Lower leg skin (tissue), 4 donors: ENCODE measurements around the gene KIF20A. TPM values are rescaled to one million over a fixed set of nuclear protein-coding genes. Genes with fewer than 3 reads are reported as not detected.

Source experiments
- DNase-seq, 2 donors: peaks; one replicate each; pipeline ENCODE4 v3.0.0-alpha.2; 2019; ENCODE audit warnings: low spot score in 2 of 2
- H3K4me3 ChIP-seq: fragments of 200-600 bp; sonication (generic); 2 replicates; pipeline ENCODE4 v1.5.1; 2017; ENCODE audit warnings: mild to moderate bottlenecking, low read depth; ENCODE audit not compliant: poor library complexity, severe bottlenecking
- CTCF ChIP-seq, 3 donors: fragments of 450-650 bp; IDR thresholded peaks; one replicate each; pipeline ENCODE4 v1.5.1; 2016; ENCODE audit warnings: antibody characterized with exemption in 3 of 3, mild to moderate bottlenecking in 3 of 3, moderate library complexity in 2 of 3
- POLR2A ChIP-seq, 2 donors: fragments of 450-650 bp; IDR thresholded peaks; one replicate each; pipeline ENCODE4 v1.6.1; 2016 to 2017; ENCODE audit warnings: antibody characterized with exemption in 2 of 2, mild to moderate bottlenecking in 1 of 2, moderate library complexity in 1 of 2
- WGBS, 2 donors: methylation state at CpG; one replicate each; pipeline ENCODE4 v1.1.5; 2018; 5-methylcytosine and 5-hydroxymethylcytosine counted together
- intact Hi-C: fragments of 100-400 bp; cut with DNase I; formaldehyde crosslinking; loops from one replicate; pipeline ENCODE4 v1.15.0; 2023; ENCODE audit warnings: low total_unique reads
- total RNA-seq, 4 donors: library from RNA; depleted of rRNA; stranded (reverse); fragments of >200 nt; gene quantifications; one replicate each; pipeline ENCODE4 v1.1.0, GENCODE V29; 2016

Gene KIF20A
- 1 to 10 TPM; 1.3 to 3.2 (median 2.3) TPM for total RNA-seq

GRCh38 chr5:138178516-138179276, at the start of gene KIF20A, which contains the start of gene BRD8:
Gene KIF20A (plus strand): TSS chr5:138179112. CDS start chr5:138179681, 569 bp downstream.
Gene BRD8 (minus strand): TSS chr5:138178630. CDS start chr5:138178614, 16 bp downstream.
- DNase-seq, result peak; percentile 98 to 99
- WGBS, 2 donors, result 1% methylated on average over 41 of the region's 41 CpGs

GRCh38 chr5:138129347-138129746, 49.6 kb upstream of the KIF20A start:
- no peak overlapping the region for H3K4me3 ChIP-seq
- intact Hi-C loops, result no loop called here
- no peak for DNase-seq
- TF ChIP-seq CTCF (IDR thresholded peaks at IDR 0.05) (no peak), POLR2A (IDR thresholded peaks at IDR 0.05) (no peak)
- 84 to 87% methylated on average over 6 of the region's 6 CpGs for WGBS, 2 donors

More at GRCh38 chr5:138178516-138179276, at the start of gene KIF20A, which contains the start of gene BRD8:
- peak within 1 kb of the TSS; percentile 59 for H3K4me3 ChIP-seq
- intact Hi-C loops, result no loop called here
- TF ChIP-seq CTCF (IDR thresholded peaks at IDR 0.05) (no peak), POLR2A (IDR thresholded peaks at IDR 0.05) (no peak)

DNA sequence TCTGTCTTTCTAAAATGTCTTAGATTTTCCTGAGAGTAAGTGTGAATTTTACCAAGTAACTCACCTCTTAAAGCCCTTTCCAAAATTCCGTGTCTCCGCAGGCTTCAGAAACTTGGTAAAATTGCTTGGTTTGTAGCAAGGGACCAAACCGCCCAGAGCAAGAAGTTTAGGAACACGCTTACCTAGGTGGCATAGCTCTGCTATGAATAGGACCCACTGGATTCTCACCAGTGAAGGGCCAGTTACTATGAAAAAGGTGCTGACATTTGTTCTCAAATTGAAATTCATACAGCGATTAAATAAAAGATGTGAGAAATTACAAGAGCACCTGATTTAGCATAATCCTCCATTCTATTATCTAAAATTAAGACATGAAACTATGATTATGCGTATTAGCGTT, 46.4 kb upstream of the KIF20A start:
- no peak overlapping the region for H3K4me3 ChIP-seq
- TF ChIP-seq CTCF (IDR thresholded peaks at IDR 0.05) (no peak), POLR2A (IDR thresholded peaks at IDR 0.05) (no peak)
- DNase-seq, result no peak
- 88 to 90% methylated on average over 7 of the region's 7 CpGs for WGBS, 2 donors
- intact Hi-C loops, result no loop called here

DNA sequence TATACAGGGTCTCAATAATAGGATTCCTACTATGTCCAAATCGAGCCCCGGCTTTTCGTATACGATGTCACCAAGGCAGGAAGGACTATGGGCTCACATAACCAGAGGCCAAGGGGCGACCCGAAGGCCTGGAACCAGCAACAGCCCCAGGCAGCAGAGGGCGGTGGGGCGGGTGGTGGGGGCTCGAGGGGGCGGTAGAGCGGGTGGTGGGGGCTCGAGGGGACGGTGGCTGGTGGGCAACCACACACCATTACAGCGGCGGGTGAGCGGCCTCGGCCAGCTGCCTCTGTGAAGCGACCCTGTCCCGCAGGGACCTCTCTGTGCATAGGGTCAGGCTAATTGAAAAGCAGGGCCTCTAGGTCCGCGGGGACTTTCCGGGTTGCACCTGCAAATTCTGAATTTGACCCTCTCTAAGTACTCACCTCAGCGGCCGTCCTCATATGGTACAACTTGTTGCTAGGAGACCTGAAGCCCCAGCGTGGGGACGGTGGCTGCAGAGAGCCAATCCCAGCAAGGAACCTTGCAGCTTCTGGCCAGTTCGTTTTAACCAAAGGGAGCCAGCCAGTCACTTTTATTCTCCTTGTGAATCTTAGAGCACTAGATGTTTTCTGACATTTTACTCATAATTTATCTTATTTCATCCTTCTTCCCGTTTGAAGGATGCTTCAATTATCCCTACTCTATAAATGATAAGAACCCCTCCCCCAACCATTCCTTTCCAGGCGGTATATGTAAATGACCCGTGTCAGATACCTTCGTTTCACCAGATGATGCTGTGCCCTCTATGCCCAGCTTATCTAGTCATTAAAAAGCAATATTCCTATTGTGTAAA, 39.7 kb upstream of the KIF20A start, which contains the start of gene NME5:
Gene NME5, minus strand, starts transcription at position 480 of the 832 bp plus-strand sequence. CDS start 648 bp downstream, outside the sequence.
- 25 to 27% methylated on average over 16 to 31 of the region's 31 CpGs for WGBS, 2 donors
- intact Hi-C loops, result no loop called here
- no peak within 1 kb of the TSS for H3K4me3 ChIP-seq
- no peak for DNase-seq
- TF ChIP-seq POLR2A (IDR thresholded peaks at IDR 0.05), result no peak
- no peak for TF ChIP-seq CTCF (IDR thresholded peaks at IDR 0.05)

GRCh38 chr5:138139781-138140090, 39.2 kb upstream of the KIF20A start:
- intact Hi-C loops, result no loop called here
- no peak overlapping the region for H3K4me3 ChIP-seq
- 73 to 77% methylated on average over 3 of the region's 3 CpGs for WGBS, 2 donors
- TF ChIP-seq CTCF (IDR thresholded peaks at IDR 0.05) (no peak), POLR2A (IDR thresholded peaks at IDR 0.05) (no peak)
- DNase-seq, result no peak
